ENCODE results near the gene SPATA32. TPM values are rescaled to one million over a fixed set of nuclear protein-coding genes. Genes with fewer than 3 reads are reported as not detected.

SPATA32 gene
- not detected for total RNA-seq (ENCODE audit: unreplicated experiment)
- long read RNA-seq, result 0 reads

GRCh38 chr17:45261577-45262515 is at the start of gene SPATA32:
TSS of gene SPATA32 (minus strand) at chr17:45262094. CDS start at chr17:45262016, 78 bp downstream.
- peaks cover 3% of the 10 kb centered on the region for H3K27me3 Mint-ChIP-seq (ENCODE audit: unreplicated experiment)
- TF ChIP-seq CTCF (IDR thresholded peaks at IDR 0.05; ENCODE audit: partially characterized antibody, unreplicated experiment), result no peak
- H3K36me3 Mint-ChIP-seq (ENCODE audit: unreplicated experiment), result no peaks in the 10 kb centered on the region
- H3K27ac Mint-ChIP-seq (ENCODE audit: unreplicated experiment), result no peak within 1 kb of the TSS
- peaks cover 4% of the 10 kb centered on the region for H3K9me3 Mint-ChIP-seq (ENCODE audit: unreplicated experiment)
- peak within 1 kb of the TSS; percentile 68 for H3K4me3 Mint-ChIP-seq (ENCODE audit: unreplicated experiment)
- no peaks in the 10 kb centered on the region for H3K4me1 Mint-ChIP-seq (ENCODE audit: low read depth, unreplicated experiment)
- peak; percentile 67 for DNase-seq

GRCh38 chr17:45311401-45311759 is 49.5 kb upstream of the SPATA32 start:
- no peak for DNase-seq
- Mint-ChIP-seq H3K4me3 (ENCODE audit: unreplicated experiment) (no peak overlapping the region), H3K27ac (ENCODE audit: unreplicated experiment) (peak overlapping the region; percentile 55), H3K9me3 (ENCODE audit: unreplicated experiment) (peaks cover 4% of the 10 kb centered on the region), H3K4me1 (ENCODE audit: low read depth, unreplicated experiment) (peaks cover 35% of the 10 kb centered on the region), H3K36me3 (ENCODE audit: unreplicated experiment) (no peaks in the 10 kb centered on the region), H3K27me3 (ENCODE audit: unreplicated experiment) (peaks cover 9% of the 10 kb centered on the region)
- TF ChIP-seq CTCF (IDR thresholded peaks at IDR 0.05; ENCODE audit: partially characterized antibody, unreplicated experiment), result no peak

GRCh38 chr17:45310380-45311324 is 48.8 kb upstream of the SPATA32 start:
- Mint-ChIP-seq H3K9me3 (ENCODE audit: unreplicated experiment) (peaks cover 1% of the 10 kb centered on the region), H3K4me1 (ENCODE audit: low read depth, unreplicated experiment) (peaks cover 34% of the 10 kb centered on the region), H3K36me3 (ENCODE audit: unreplicated experiment) (no peaks in the 10 kb centered on the region), H3K27me3 (ENCODE audit: unreplicated experiment) (peaks cover 3% of the 10 kb centered on the region), H3K4me3 (ENCODE audit: unreplicated experiment) (no peak overlapping the region), H3K27ac (ENCODE audit: unreplicated experiment) (peak overlapping the region; percentile 55)
- no peak for DNase-seq
- TF ChIP-seq CTCF (IDR thresholded peaks at IDR 0.05; ENCODE audit: partially characterized antibody, unreplicated experiment), result no peak

GRCh38 chr17:45309400-45309799 is 47.5 kb upstream of the SPATA32 start:
- no peak overlapping the region for H3K4me3 Mint-ChIP-seq (ENCODE audit: unreplicated experiment)
- TF ChIP-seq CTCF (IDR thresholded peaks at IDR 0.05; ENCODE audit: partially characterized antibody, unreplicated experiment), result no peak
- no peak overlapping the region for H3K27ac Mint-ChIP-seq (ENCODE audit: unreplicated experiment)
- H3K27me3 Mint-ChIP-seq (ENCODE audit: unreplicated experiment), result peaks cover 3% of the 10 kb centered on the region
- no peaks in the 10 kb centered on the region for H3K36me3 Mint-ChIP-seq (ENCODE audit: unreplicated experiment)
- no peaks in the 10 kb centered on the region for H3K9me3 Mint-ChIP-seq (ENCODE audit: unreplicated experiment)
- H3K4me1 Mint-ChIP-seq (ENCODE audit: low read depth, unreplicated experiment), result peaks cover 25% of the 10 kb centered on the region
- DNase-seq, result no peak

All from glutamatergic neuron (in vitro differentiated cells).